ENCODE results near the gene PALLD. TPM values are rescaled to one million over a fixed set of nuclear protein-coding genes. Genes with fewer than 3 reads are reported as not detected.

PALLD gene
- total RNA-seq, 4 donors from 2014 or later = 266 to 761 (median 441) TPM

DNA sequence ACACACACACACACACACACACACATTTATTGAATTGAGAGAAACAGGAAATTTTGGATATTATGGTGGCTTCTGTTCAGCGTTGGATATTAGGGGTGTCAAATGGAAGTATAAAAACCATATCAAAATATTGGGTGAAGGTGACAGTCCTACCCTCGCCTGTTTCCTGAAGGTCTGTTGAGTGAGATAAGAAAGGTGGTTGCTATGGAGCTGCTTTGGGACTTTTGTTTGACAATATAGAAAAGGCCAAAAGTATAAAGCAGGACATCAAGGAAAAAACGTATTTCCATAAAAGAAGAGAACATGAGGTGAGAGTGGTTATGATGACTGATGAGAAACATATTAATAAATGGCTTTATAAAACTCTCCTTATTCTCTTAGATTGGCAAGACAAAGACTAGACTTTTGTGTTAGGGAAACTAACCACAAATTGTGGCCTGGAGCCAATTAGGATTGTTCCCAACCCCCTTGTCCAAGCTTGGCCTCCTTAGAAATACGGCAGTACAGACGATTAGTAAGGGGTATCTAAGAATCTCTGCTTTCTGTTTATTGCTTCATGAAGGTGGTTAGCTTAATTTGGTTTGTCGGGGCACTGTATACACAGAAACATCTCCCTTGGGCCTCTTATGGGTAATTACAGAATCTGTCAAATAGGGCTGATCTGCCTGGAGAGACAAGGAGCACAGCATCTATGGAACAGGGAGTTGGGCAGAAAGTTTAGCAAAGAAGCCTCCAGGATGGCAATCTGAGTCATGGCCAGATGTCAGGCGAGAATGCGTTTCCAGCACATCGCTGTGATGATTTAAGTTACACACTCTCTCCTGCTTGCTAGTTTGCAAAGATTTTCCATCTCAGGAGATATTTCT is 315.2 kb downstream of the PALLD start:
- no peaks in the 10 kb centered on the region for H3K9me3 ChIP-seq
- intact Hi-C loops (cut with DNase I; ENCODE audit: low total_unique reads) = loop anchor here (10.0 kb wide), 1 partner anchor 97 kb away; no protein-coding TSS in a partner anchor
- peak; percentile 68 to 74 for DNase-seq
- no peak overlapping the region for H3K4me3 ChIP-seq
- H3K4me1 ChIP-seq = no peaks in the 10 kb centered on the region
- H3K27ac ChIP-seq = peak overlapping the region; percentile 89 to 92
- H3K36me3 ChIP-seq = no peaks in the 10 kb centered on the region
- TF ChIP-seq, protein P1, sequence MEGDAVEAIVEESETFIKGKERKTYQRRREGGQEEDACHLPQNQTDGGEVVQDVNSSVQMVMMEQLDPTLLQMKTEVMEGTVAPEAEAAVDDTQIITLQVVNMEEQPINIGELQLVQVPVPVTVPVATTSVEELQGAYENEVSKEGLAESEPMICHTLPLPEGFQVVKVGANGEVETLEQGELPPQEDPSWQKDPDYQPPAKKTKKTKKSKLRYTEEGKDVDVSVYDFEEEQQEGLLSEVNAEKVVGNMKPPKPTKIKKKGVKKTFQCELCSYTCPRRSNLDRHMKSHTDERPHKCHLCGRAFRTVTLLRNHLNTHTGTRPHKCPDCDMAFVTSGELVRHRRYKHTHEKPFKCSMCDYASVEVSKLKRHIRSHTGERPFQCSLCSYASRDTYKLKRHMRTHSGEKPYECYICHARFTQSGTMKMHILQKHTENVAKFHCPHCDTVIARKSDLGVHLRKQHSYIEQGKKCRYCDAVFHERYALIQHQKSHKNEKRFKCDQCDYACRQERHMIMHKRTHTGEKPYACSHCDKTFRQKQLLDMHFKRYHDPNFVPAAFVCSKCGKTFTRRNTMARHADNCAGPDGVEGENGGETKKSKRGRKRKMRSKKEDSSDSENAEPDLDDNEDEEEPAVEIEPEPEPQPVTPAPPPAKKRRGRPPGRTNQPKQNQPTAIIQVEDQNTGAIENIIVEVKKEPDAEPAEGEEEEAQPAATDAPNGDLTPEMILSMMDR (IDR thresholded peaks at IDR 0.05) = no peak
- TF ChIP-seq POLR2A (IDR thresholded peaks at IDR 0.05) = no peak
- H3K27me3 ChIP-seq = no peaks in the 10 kb centered on the region

DNA sequence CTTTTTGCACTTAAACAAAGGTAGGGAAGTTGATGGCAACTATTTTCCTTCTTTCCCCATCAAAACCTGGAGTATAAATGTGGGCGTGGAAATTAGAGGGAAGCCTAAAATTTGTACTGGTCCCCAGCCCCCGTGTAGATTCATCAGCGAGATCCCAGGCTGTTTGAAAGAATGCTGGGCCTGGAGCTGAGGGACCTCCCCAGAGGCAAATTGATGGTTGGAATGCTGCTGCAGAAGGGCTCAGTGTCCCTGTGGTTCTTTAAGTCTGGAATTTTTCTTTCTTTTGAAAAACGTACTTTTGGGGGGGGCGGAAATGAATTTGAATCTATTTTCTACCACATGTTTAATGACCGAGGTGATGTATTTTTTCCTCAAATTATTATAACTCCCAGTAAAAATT is 316.0 kb downstream of the PALLD start:
- no peak overlapping the region for H3K4me3 ChIP-seq
- peak overlapping the region; percentile 89 to 92 for H3K27ac ChIP-seq
- H3K9me3 ChIP-seq = no peaks in the 10 kb centered on the region
- TF ChIP-seq POLR2A (IDR thresholded peaks at IDR 0.05) = no peak
- TF ChIP-seq, protein P1 (IDR thresholded peaks at IDR 0.05) = no peak
- DNase-seq = no peak
- intact Hi-C loops (cut with DNase I; ENCODE audit: low total_unique reads) = loop anchor here (10.0 kb wide), 1 partner anchor 98 kb away; no protein-coding TSS in a partner anchor
- H3K4me1 ChIP-seq = no peaks in the 10 kb centered on the region
- no peaks in the 10 kb centered on the region for H3K27me3 ChIP-seq
- no peaks in the 10 kb centered on the region for H3K36me3 ChIP-seq

DNA sequence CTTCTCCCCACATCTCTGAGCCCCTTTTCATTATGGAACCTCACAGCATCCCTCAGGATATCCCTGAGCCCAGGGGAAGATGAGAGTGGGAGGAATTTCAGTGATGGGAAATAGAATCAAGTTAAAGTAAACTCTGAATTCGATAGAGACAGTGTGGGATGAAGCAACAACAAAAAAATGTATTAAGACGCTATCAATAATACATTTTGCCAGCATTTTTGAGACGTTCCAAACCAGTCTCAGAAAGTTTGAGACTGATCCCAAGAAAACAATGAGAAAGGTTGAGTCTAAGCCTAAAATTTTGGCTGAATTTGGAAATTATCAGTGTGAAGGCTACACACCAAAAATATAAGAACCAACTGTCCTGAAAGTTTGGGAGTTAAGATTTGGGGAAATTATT is 317.0 kb downstream of the PALLD start:
- no peak for DNase-seq
- Histone ChIP-seq H3K36me3 (no peaks in the 10 kb centered on the region), H3K27me3 (no peaks in the 10 kb centered on the region), H3K4me3 (no peak overlapping the region), H3K9me3 (no peaks in the 10 kb centered on the region), H3K27ac (peak overlapping the region; percentile 89 to 92), H3K4me1 (no peaks in the 10 kb centered on the region)
- TF ChIP-seq, protein P1 (IDR thresholded peaks at IDR 0.05) = no peak
- no peak for TF ChIP-seq POLR2A (IDR thresholded peaks at IDR 0.05)
- intact Hi-C loops (cut with DNase I; ENCODE audit: low total_unique reads) = loop anchor here (10.0 kb wide), 1 partner anchor 99 kb away; no protein-coding TSS in a partner anchor

DNA sequence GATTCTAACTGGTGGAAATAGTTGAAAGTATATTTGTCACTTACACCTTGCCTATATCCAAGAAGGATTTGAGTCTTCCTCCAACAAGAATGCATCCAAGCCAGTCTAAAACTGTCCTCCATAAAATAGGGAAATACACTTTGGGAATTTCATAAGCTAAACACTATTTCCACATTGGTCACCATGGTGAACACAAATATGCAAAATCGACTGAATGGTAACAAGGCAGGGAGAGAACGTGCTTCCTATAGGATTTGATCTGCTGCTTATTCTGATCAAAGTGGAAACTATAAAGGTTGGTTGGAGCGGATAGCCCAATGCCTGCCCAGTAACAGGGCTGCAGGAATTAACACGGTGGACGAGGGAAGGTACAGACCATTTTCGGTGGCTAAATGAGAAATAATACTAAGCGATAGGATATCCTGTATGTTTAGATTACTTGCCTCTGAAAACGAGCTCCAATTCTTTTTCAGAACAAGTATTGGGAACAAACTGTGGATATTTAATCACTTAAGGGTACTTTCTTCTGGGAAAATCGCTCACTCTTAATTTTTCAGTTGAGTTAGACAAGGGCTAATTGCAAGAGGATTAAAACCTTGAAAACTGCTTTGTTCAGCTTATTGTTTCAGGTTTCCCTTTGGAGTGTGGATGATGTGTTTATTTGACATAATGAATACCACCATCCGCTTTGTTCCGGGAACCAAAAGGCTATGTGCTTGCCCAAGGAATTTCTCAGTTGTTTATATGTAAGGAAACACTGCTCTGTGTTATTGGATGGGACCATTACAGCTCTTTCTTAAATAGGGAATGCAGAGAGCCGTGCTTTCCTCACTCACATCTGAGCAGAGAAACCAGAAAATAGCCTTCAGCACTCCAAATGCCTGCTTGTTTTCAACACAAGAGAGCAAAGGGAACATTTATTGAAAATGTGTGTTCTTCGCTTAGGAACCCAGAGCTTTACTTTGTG is 318.8 kb downstream of the PALLD start:
- intact Hi-C loops (cut with DNase I; ENCODE audit: low total_unique reads) = loop anchor here (10.0 kb wide), 1 partner anchor 101 kb away; no protein-coding TSS in a partner anchor
- Histone ChIP-seq H3K27ac (peak overlapping the region; percentile 89 to 92), H3K36me3 (no peaks in the 10 kb centered on the region), H3K27me3 (no peaks in the 10 kb centered on the region), H3K9me3 (no peaks in the 10 kb centered on the region), H3K4me3 (peak overlapping the region in 1 of 2 donors; percentile 18), H3K4me1 (no peaks in the 10 kb centered on the region)
- DNase-seq = no peak
- no peak for TF ChIP-seq POLR2A (IDR thresholded peaks at IDR 0.05)
- TF ChIP-seq, protein P1 (IDR thresholded peaks at IDR 0.05) = no peak
